GM15510 (cell line): ENCODE measurements around the gene DIDO1.
A peak's percentile ranks its signal among the peaks of the same experiment; 100 is the strongest.

Source experiments
- POLR2A ChIP-seq: IDR thresholded peaks from 3 replicates; pipeline ENCODE4 v1.6.1; 2011; ENCODE audit warnings: borderline replicate concordance; ENCODE audit not compliant: insufficient read length; ENCODE audit errors: extremely low read depth

Gene DIDO1

DNA sequence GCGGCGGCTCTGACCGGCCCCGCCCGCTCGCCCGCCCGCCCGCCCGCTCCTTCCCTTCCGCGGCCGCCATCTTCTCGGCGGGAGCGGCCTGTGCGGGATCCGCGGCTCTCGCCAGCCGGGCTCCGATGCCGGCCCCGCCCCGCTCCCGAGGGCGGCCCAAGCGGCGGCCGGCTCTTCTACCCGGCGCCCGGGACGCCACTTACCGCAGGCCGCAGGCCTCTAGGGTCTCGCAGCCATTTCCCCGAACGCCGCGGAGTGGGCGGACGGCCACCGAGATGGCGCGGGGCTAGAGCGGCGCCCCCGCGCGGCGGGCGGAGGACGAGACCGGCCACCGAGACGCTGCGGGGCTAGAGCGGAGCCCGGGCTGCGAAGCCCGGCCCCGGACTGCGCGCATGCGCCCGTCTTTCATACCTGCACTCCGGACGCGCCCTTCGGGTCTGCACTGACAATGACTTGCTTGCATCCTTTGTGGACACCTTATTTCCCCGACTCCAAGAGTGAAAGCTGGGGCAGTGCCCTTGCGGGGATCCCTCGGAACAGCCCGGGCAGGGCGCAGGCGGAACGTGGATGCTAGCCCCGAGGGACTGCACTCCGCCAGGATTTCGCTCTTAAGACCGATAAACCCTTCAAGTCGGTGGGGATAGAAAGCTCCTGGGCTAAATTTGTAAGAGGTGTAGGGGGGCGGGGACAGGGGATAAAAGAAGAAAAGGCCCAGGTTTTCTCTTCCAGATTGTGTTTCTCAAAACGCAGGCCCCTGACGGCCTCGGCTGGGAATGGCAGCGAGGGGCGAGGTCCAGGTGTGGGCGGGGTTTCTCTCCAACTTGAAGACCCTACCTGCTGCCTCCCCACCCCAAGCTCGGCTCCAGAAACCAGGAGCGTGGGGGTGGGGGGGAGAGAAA, at the start of gene DIDO1:
Gene DIDO1, minus strand, starts transcription at position 277 of the 899 bp plus-strand sequence.
- peak; percentile 82 for TF ChIP-seq POLR2A

GRCh38 chr20:62975251-62975760, 49.0 kb upstream of the DIDO1 start:
- TF ChIP-seq POLR2A, result no peak

DNA sequence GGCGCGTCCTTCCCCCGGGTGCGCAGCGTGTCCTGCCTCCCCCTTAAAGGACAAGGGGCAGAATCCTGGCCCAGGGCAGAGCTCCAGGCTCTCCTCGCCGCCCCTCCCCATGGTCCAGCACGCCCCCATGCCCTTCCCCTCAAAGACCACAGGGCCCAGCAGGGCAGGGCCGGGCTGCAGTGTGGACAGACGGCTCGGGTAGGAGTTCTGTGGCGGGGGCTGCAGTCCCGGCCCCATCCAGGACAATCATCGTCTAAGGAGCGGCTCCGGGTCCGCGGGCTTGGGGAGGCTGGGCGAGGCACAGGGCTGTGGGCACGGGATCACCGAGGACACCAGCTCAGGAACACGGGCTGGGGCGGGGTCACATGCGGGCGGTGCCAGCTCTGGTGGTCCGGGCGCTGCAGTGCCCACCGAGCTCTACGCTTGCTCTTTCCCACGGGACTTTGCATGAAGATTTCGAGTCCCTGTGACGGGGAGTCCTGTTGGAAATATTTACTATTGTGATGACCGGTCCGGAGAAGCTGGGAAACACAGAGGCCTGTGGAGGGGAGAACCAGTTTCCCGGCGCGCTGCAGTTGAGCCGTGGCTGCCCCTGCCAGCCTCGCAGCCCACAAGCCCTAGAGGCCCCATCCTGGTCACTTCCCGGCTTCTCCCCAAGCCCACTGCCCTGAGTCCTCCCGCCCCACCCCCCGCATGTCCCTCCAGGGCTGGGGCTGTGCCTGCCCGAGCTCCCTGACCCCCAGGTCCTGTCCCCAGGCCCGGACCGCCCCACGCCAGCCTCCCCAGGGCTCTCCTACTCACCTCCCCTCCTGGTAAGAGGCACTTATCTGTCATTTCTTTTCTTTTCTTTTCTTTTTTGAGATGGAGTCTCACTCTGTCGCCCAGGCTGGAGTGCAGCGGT, 46.8 kb upstream of the DIDO1 start:
- no peak for TF ChIP-seq POLR2A

DNA sequence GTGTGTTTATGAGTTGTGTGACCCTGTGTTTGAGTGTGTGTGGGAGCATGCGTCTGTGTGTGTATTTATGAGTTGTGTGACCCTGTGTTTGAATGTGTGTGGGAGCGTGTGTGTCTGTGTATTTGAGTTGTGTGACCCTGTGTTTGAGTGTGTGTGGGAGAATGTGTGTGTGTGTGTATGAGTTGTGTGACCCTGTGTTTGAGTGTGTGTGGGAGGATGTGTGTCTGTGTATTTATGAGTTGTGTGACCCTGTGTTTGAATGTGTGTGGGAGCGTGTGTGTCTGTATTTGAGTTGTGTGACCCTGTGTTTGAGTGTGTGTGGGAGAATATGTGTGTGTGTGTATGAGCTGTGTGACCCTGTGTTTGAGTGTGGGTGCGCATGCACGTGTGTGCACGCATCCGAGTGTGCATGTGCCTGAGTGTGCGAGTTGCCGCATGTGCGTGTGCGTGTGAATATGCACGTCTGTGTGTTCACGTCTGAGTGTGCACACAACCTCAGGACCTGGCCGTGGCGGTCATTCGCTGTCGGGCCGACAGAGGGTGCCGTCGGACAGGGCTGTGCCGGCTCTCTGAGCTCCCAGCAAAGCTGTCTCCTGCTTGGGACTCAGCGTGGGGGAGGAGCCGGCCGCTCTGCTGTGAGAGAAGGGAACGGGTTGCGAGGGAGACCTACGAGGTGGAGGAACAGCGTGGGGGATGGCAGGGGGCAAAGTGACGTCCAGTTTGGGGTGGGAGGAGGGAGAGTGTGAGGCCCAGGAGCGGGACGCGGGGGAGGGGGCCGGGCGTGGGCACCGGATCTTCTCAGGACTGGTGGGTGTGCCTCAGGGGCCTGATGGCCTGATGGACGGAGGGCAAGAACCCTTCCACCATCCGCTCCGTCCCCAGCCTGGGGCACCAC, 45.9 kb upstream of the DIDO1 start:
- no peak for TF ChIP-seq POLR2A

- TF ChIP-seq POLR2A, result no peak
Measured at GRCh38 chr20:62971211-62971949, 45.1 kb upstream of the DIDO1 start.

DNA sequence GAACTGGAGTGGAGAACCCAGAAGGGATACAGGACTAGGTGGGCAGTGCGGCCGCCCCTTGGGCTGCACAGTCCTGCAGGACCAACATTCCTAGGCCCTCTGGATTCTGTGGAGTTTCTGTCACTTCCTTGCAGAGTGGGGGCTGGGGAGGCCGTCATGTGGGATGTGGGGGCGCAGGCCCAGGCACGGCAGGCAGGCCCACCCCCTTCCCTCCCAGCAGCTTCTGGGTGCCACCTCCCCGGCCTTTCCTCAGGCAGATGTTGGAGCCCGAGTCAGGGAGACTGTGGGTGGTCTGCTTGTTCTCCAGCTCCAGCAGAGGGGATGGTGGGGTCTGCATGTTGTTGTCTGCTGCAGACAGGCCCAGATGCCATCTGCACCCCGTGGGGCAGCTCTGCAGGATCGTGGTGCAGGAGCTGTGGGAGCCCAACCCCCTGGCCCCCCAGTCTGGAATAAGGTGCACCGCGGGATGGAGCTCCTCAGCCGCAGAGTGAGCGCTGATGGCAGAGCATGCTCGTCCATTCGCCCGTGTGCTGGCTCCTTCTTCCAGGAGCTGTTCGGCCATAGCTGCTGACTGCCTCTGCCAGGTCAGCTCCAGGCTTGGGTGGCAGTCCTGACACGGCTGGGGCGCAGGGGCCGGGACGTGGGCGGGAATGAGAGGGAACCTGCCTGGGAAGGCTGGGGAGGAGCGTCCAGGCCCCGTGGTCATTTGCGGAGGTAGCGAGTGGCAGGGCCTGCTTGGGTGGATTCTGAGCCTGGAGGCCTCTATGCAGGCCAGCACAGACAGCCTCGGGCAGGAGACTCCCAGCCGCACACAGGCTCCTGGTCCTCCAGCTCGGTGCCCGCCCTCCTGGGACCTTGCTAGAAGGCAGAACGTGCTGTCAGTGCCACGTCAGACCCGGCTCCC, 44.3 kb upstream of the DIDO1 start:
- TF ChIP-seq POLR2A, result no peak

DNA sequence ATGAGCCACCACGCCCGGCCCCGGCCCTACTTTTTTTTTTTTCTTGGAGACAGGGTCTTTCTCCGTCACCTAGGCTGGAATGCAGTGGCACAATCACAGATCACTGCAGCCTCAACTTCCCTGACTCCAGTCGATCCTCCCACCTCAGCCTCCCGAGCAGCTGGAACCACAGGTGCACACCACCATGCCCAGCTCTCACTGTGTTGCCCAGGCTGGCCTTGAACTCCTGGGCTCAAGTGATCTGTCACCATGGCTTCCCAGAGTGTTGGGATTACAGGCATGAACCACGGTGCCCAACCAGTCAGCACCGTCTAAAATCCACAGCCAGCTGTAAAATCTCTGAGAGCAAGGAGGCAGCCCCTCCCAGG, 43.6 kb upstream of the DIDO1 start:
- no peak for TF ChIP-seq POLR2A

DNA sequence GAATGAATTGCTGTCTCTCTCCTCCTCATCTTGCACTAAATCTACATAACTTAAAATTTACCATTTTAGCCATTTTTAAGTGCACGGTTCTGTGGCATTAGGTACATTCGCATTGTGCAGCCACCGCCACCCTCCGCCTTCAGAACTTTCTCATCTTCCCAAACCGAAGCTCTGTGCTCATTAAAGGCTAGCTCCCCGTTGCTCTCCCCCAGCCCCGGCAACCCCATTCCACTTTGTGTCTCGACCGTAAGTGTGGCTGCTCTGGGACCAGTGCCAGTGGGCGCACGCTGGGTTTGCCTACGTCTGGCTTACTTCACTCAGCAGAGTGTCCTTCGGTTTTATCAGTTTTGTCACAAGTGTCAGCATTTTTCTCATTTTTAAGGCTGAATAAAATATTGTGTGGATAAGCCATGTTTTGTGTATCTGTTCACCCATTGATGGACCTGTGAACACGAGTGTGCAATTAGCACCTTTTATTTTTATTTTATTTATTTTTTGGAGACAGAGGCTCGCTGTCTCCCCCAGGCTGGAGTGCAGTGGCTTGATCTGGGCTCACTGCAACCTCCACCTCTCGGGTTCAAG, 43.0 kb upstream of the DIDO1 start:
- TF ChIP-seq POLR2A, result no peak

GRCh38 chr20:62968378-62969178, 42.3 kb upstream of the DIDO1 start:
- TF ChIP-seq POLR2A, result peak; percentile 31

GRCh38 chr20:62967628-62968351, 41.5 kb upstream of the DIDO1 start:
- no peak for TF ChIP-seq POLR2A

DNA sequence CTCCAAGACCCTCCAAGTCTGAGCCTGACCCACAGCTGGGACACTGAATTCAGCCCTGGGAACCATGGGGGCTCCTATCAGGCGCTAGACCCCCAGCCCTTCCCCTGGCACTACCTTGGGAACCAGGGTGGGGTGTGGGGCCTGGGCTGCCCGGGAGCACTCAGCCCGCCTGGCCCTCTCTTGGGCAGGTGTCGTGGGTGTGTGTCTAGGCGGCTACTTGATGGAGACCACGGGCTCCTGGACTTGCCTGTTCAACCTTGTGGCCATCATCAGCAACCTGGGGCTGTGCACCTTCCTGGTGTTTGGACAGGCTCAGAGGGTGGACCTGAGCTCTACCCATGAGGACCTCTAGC, 40.8 kb upstream of the DIDO1 start:
- TF ChIP-seq POLR2A, result no peak
